SK-N-SH (cell line): ENCODE data around the gene MAST1. TPM values are rescaled to one million over a fixed set of nuclear protein-coding genes. Genes with fewer than 3 reads are reported as not detected.

ENCODE experiments used
- CTCF ChIA-PET: fragments of 300-600, 350-600 bp; formaldehyde crosslinking; extraction: SDS; loops from one replicate; lab custom pipeline; 2021; lab: Yijun Ruan, JAX
- POLR2A ChIA-PET: fragments of 350-600 bp; sonication (Branson Sonifier 250); formaldehyde crosslinking; extraction: SDS; loops from one replicate; lab custom pipeline; 2020; ENCODE audit warnings: antibody characterized with exemption, inconsistent platforms; lab: Yijun Ruan, JAX
- DNase-seq: peaks from one replicate; pipeline ENCODE4 v3.0.0; 2012
- H2AFZ ChIP-seq: fragments of 200-600 bp; sonication (generic); 2 replicates; pipeline ENCODE4 v1.8.1; 2016; ENCODE audit warnings: antibody characterized with exemption, mild to moderate bottlenecking, low read depth
- H3F3A ChIP-seq: fragments of 200-600 bp; sonication (generic); replicated peaks from 2 replicates; pipeline ENCODE3; 2016; ENCODE audit warnings: antibody characterized with exemption, mild to moderate bottlenecking; ENCODE audit not compliant: insufficient read depth
- H3K27ac ChIP-seq, 2 experiments: fragments of 200-500 bp in 1 of 2; fragments of 200-600 bp in 1 of 2; sonication (Bioruptor generic) in 1 of 2; sonication (generic), shearing (Covaris generic) in 1 of 2; 2 replicates each; pipeline versions ENCODE4 v1.5.1 to v1.6.1; 2014 to 2016; ENCODE audit warnings: low read depth in 2 of 2, inconsistent platforms in 1 of 2, low read length in 1 of 2, mild to moderate bottlenecking in 1 of 2, mixed read lengths in 1 of 2
- H3K27me3 ChIP-seq: fragments of 200-600 bp; sonication (generic), shearing (Covaris generic); 2 replicates; pipeline ENCODE4 v1.6.1; 2016; ENCODE audit warnings: mixed run types; ENCODE audit not compliant: insufficient read depth
- H3K36me3 ChIP-seq, 2 experiments: fragments of 200-500 bp in 1 of 2; fragments of 200-600 bp in 1 of 2; sonication (Bioruptor generic) in 1 of 2; sonication (generic) in 1 of 2; replicated peaks in 1 of 2; 2 replicates each; pipeline versions ENCODE3 to v1.5.1; 2014 to 2016; ENCODE audit warnings: low read length in 1 of 2, mild to moderate bottlenecking in 1 of 2; ENCODE audit not compliant: insufficient read depth in 2 of 2, control insufficient read depth in 1 of 2
- H3K4me1 ChIP-seq, 2 experiments: fragments of 200-500 bp in 1 of 2; fragments of 200-600 bp in 1 of 2; sonication (Bioruptor generic) in 1 of 2; sonication (generic), shearing (Covaris generic) in 1 of 2; 2 replicates each; pipeline versions ENCODE4 v1.5.1 to v1.6.1; 2014 to 2016; ENCODE audit warnings: low read depth in 1 of 2, low read length in 1 of 2, mixed run types in 1 of 2; ENCODE audit not compliant: insufficient read depth in 2 of 2, control insufficient read depth in 1 of 2
- H3K4me2 ChIP-seq: fragments of 200-600 bp; sonication (generic), shearing (Covaris generic); 2 replicates; pipeline ENCODE4 v1.6.1; 2017; ENCODE audit warnings: mixed run types
- H3K4me3 ChIP-seq, 2 experiments: fragments of 200-500 bp in 1 of 2; fragments of 200-600 bp in 1 of 2; sonication (Bioruptor generic) in 1 of 2; sonication (generic), shearing (Covaris generic) in 1 of 2; 2 replicates each; pipeline versions ENCODE4 v1.5.1 to v1.8.1; 2014 to 2016; ENCODE audit warnings: low read depth in 2 of 2, inconsistent platforms in 1 of 2, low read length in 1 of 2, mild to moderate bottlenecking in 1 of 2, mixed read lengths in 1 of 2, moderate library complexity in 1 of 2
- H3K79me2 ChIP-seq: fragments of 200-600 bp; sonication (generic); 2 replicates; pipeline ENCODE4 v1.8.1; 2017; ENCODE audit warnings: mild to moderate bottlenecking; ENCODE audit not compliant: insufficient read depth
- H3K9ac ChIP-seq: fragments of 200-600 bp; sonication (generic); 2 replicates; pipeline ENCODE4 v1.6.1; 2017; ENCODE audit warnings: mixed run types
- H3K9me2 ChIP-seq: fragments of 200-600 bp; sonication (generic); 2 replicates; pipeline ENCODE4 v1.6.1; 2017; ENCODE audit warnings: mixed run types
- H3K9me3 ChIP-seq: fragments of 200-600 bp; sonication (generic); 2 replicates; pipeline ENCODE4 v1.6.1; 2017; ENCODE audit warnings: mixed run types, mild to moderate bottlenecking, moderate library complexity
- H4K20me1 ChIP-seq: fragments of 200-600 bp; sonication (generic); 2 replicates; pipeline ENCODE4 v1.6.1; 2017; ENCODE audit warnings: mild to moderate bottlenecking, mixed run types; ENCODE audit not compliant: insufficient read depth
- CHD2 ChIP-seq: fragments of 150-350 bp; IDR thresholded peaks from 2 replicates; pipeline ENCODE4 v1.6.1; 2018; ENCODE audit warnings: low read length; ENCODE audit not compliant: partially characterized antibody
- EZH2phosphoT487 ChIP-seq: fragments of 200-600 bp; sonication (generic); IDR thresholded peaks from 2 replicates; pipeline ENCODE4 v1.6.1; 2017; ENCODE audit warnings: low read depth, mixed run types, mild to moderate bottlenecking, antibody characterized with exemption, moderate library complexity, borderline replicate concordance
- FOSL2 ChIP-seq: IDR thresholded peaks from 2 replicates; pipeline ENCODE4 v1.4.0; 2012; ENCODE audit warnings: low read depth, mild to moderate bottlenecking, moderate library complexity, borderline replicate concordance
- FOXM1 ChIP-seq: IDR thresholded peaks from 2 replicates; pipeline ENCODE4 v1.4.0; 2012; ENCODE audit warnings: low read depth, mild to moderate bottlenecking
- GABPA ChIP-seq: IDR thresholded peaks from 2 replicates; pipeline ENCODE4 v1.4.0; 2012; ENCODE audit warnings: low read depth, mild to moderate bottlenecking
- MAX ChIP-seq: IDR thresholded peaks from 2 replicates; pipeline ENCODE4 v1.4.0; 2012; ENCODE audit warnings: low read depth
- MXI1 ChIP-seq: IDR thresholded peaks from 2 replicates; pipeline ENCODE4 v1.6.1; 2012; ENCODE audit warnings: mild to moderate bottlenecking, low read depth, low read length, improper control_type of control experiment
- NFIC ChIP-seq: IDR thresholded peaks from 2 replicates; pipeline ENCODE4 v1.4.0; 2012; ENCODE audit warnings: borderline replicate concordance
- NRF1 ChIP-seq: IDR thresholded peaks from 2 replicates; pipeline ENCODE4 v1.6.1; 2012; ENCODE audit warnings: low read depth, mild to moderate bottlenecking, low read length
- POLR2AphosphoS5 ChIP-seq: IDR thresholded peaks from 2 replicates; pipeline ENCODE4 v1.6.1; 2012; ENCODE audit warnings: low read depth, low read length
- RCOR1 ChIP-seq: fragments of 150-350 bp; IDR thresholded peaks from 2 replicates; pipeline ENCODE4 v1.6.1; 2017; ENCODE audit warnings: antibody characterized with exemption, low read length
- RFX5 ChIP-seq: IDR thresholded peaks from 2 replicates; pipeline ENCODE4 v1.6.1; 2012; ENCODE audit warnings: mild to moderate bottlenecking, improper control_type of control experiment, low read length
- RXRA ChIP-seq: IDR thresholded peaks from 2 replicates; pipeline ENCODE4 v1.4.0; 2012; ENCODE audit warnings: low read depth, mild to moderate bottlenecking, borderline replicate concordance
- SIN3A ChIP-seq: IDR thresholded peaks from 2 replicates; pipeline ENCODE4 v1.6.1; 2012; ENCODE audit warnings: low read depth, mild to moderate bottlenecking, low read length, moderate library complexity, borderline replicate concordance
- TCF12 ChIP-seq: IDR thresholded peaks from 2 replicates; pipeline ENCODE4 v1.4.0; 2012
- USF2 ChIP-seq: fragments of 150-350 bp; IDR thresholded peaks from 2 replicates; pipeline ENCODE4 v1.6.1; 2017; ENCODE audit warnings: antibody characterized with exemption, low read length, low read depth, borderline replicate concordance
- WGBS: methylation state at CpG from one replicate; pipeline ENCODE4 v1.1.6; 2017; ENCODE audit warnings: low lambda C conversion rate; 5-methylcytosine and 5-hydroxymethylcytosine counted together
- polyA plus RNA-seq, 3 experiments: library from polyadenylated mRNA; depleted of rRNA; stranded (reverse); fragments of >200 nt; gene quantifications; 2 replicates each; pipeline ENCODE4 v1.2.3, GENCODE V29; 2012
- TF ChIP-seq, protein P1 (sequence below): IDR thresholded peaks from 2 replicates; pipeline ENCODE4 v1.4.0; 2012; ENCODE audit warnings: low read depth, borderline replicate concordance
- TF ChIP-seq, protein P2 (sequence below): IDR thresholded peaks from 2 replicates; pipeline ENCODE4; 2012

Gene MAST1
- polyA plus RNA-seq, 1 of the 3 experiments (the other 2 are of a cell fraction) = 9.7 TPM

DNA sequence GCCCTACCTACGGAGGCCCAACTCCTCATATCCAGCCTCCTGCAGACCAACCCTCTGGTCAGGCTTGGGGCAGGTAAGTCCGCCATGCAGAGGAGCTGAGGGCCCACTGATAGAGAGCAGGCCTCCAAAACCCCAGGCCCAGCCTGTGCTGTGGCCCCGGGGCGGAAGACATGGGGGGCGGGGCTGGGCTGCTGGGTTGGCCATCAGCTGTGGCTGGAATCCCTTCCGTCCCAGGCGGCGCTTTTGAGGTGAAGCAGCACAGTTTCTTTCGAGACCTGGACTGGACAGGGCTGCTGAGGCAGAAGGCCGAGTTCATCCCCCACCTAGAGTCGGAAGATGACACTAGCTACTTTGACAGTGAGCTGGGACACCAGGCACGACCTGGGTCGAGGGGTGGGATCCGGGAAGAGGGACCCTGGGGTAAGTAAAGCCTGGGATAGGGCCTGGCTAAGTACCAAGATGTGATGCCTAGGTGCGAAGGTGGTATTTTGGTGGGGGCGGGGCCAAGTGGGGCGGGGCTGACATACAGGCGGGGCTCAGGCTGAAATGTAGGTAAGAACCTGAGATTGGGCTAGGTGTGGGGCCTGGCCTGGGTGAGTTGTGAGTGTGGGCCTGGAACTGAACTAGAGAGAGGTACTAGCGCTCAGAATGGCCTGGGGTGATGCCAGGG is 27.6 kb downstream of the MAST1 start:
- Histone ChIP-seq H2AFZ (no peak overlapping the region), H3K9ac (no peak overlapping the region), H3K36me3 (no peaks in the 10 kb centered on the region), H3K27me3 (no peaks in the 10 kb centered on the region), H3K27ac (no peak overlapping the region), H3K4me1 (no peaks in the 10 kb centered on the region), H3K4me2 (no peak overlapping the region), H3K79me2 (no peaks in the 10 kb centered on the region), H3F3A (peaks cover 4% of the 10 kb centered on the region), H3K9me3 (no peaks in the 10 kb centered on the region), H4K20me1 (no peaks in the 10 kb centered on the region), H3K4me3 (no peak overlapping the region), H3K9me2 (no peaks in the 10 kb centered on the region)
- 89% methylated on average over 12 of the region's 19 CpGs for WGBS
- no peak for TF ChIP-seq FOSL2
- TF ChIP-seq GABPA = no peak
- TF ChIP-seq FOXM1 = no peak
- no peak for DNase-seq
- ChIA-PET POLR2A (interaction anchor here (1.0 kb wide), 1 partner anchor 11 kb away, joined by 4 read pairs; no protein-coding TSS in a partner anchor), CTCF (interaction anchor here (1.0 to 7.9 kb wide), 2 partner anchors 19 to 40 kb away, joined by 3 to 69 read pairs; no protein-coding TSS in a partner anchor)

- Histone ChIP-seq H3K4me1 (no peaks in the 10 kb centered on the region), H3K27ac (no peak overlapping the region), H3K27me3 (no peaks in the 10 kb centered on the region), H3K4me3 (no peak overlapping the region), H3K9me2 (no peaks in the 10 kb centered on the region), H3K9me3 (no peaks in the 10 kb centered on the region), H3F3A (peaks cover 4% of the 10 kb centered on the region), H4K20me1 (no peaks in the 10 kb centered on the region), H3K36me3 (no peaks in the 10 kb centered on the region), H3K9ac (no peak overlapping the region), H3K79me2 (no peaks in the 10 kb centered on the region), H2AFZ (no peak overlapping the region), H3K4me2 (no peak overlapping the region)
- no peak for DNase-seq
- ChIA-PET POLR2A (interaction anchor here (1.0 kb wide), 1 partner anchor 11 kb away, joined by 4 read pairs; no protein-coding TSS in a partner anchor), CTCF (interaction anchor here (7.9 kb wide), 1 partner anchor 19 kb away, joined by 69 read pairs; no protein-coding TSS in a partner anchor)
- TF ChIP-seq MXI1 = no peak
- no peak for TF ChIP-seq RCOR1
- no peak for TF ChIP-seq NRF1
- TF ChIP-seq CHD2 = no peak
- no peak for TF ChIP-seq RXRA
- TF ChIP-seq, protein P1, sequence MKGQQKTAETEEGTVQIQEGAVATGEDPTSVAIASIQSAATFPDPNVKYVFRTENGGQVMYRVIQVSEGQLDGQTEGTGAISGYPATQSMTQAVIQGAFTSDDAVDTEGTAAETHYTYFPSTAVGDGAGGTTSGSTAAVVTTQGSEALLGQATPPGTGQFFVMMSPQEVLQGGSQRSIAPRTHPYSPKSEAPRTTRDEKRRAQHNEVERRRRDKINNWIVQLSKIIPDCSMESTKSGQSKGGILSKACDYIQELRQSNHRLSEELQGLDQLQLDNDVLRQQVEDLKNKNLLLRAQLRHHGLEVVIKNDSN = no peak
- no peak for TF ChIP-seq RFX5
- no peak for TF ChIP-seq POLR2AphosphoS5
- TF ChIP-seq FOXM1 = no peak
- no peak for TF ChIP-seq GABPA
- no peak for TF ChIP-seq FOSL2
- TF ChIP-seq SIN3A = no peak
- TF ChIP-seq MAX = no peak
- TF ChIP-seq USF2 = no peak
- TF ChIP-seq, protein P2, sequence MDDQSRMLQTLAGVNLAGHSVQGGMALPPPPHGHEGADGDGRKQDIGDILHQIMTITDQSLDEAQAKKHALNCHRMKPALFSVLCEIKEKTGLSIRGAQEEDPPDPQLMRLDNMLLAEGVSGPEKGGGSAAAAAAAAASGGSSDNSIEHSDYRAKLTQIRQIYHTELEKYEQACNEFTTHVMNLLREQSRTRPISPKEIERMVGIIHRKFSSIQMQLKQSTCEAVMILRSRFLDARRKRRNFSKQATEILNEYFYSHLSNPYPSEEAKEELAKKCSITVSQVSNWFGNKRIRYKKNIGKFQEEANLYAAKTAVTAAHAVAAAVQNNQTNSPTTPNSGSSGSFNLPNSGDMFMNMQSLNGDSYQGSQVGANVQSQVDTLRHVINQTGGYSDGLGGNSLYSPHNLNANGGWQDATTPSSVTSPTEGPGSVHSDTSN = no peak
- no peak for TF ChIP-seq TCF12
- no peak for TF ChIP-seq NFIC
- TF ChIP-seq EZH2phosphoT487 = no peak
- WGBS = 93% methylated on average over 25 of the region's 29 CpGs
Observed at GRCh38 chr19:12866416-12867119, 28.3 kb downstream of the MAST1 start.
